SW480 (cell line): Measurements from ENCODE around the gene BEND2.
"Not testable (repeated sequence)": the region's sequence is repeated elsewhere in the genome, so short reads cannot be mapped to it uniquely, and the experiment has no call there.

Source experiments
- DNase-seq: peaks from one replicate; pipeline ENCODE4 v3.0.0-alpha.2; 2016; ENCODE audit warnings: low spot score

Gene BEND2

DNA sequence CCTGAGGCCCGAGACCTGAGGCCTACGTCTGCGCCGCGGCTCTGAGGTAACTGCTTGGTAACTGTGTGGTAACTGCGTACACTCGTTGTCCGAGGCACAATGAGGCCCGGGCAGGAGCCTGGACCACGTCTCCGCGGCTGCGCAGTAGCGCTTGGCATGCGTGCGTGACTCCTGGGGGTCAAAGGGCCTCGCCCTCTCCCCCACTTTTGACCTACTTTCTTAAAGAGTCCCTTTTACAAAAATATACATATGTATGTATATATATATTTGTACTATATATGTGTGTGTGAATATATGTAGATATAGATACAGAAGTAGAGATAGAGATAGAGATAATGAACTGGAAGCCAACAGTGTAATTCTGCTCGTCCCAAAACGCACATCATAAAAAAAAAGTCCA lies at the start of gene BEND2:
TSS of gene BEND2 (minus strand) at position 101 of the 400 bp plus-strand sequence. CDS start 136 bp downstream, outside the sequence.
- no peak for DNase-seq

DNA sequence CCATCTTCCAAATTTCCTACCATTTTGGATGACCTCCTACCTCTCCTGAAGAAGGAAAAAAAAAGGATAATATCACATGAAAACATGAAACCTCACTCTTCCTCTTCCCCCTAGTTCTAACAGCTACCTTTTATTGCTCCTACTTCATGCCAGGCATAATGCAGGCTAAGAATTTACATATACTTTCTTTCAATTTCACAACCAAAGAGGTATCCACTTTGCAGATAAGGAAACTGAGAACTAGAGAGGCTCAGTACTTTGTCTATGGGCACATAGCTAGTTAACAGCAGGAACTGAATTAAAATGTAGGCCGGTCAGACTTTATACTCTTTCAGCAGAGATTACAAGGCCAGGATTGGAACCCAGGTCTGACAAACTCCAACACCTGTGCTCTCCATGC lies 34.4 kb upstream of the BEND2 start:
- DNase-seq, result no peak

DNA sequence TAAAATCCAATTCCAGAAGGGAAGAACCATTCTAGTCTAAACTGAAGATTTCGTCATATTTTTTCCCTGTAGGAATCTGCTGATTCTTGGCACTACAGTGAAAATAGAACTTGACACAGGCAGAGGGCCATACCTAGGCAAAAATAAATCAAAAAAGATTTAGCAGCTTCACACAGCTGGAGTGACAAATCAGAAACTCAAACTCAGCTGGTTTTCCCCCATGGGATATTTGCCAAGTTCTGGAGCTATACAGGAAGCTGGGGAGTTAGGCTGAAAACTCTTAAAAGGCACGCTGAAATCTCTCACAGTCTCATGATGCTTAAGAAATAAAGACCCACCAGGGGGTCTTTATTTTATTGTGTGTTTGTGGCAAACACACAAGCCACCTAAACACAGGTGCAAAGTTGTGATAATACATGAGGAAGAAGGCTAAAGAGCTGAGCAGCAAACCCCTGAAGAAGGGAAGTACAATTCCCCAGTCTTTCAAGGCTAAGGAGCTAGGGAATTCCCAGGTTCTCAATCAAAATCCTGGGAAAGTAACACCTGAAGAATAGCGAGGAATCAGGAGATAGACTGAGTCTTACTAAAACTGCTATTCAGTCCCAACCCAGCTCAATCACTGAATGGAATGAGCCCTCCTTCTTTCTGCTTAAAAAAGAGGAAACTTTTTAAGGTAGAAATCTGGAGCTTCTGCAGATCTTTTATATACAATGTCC lies 32.1 kb upstream of the BEND2 start:
- no peak for DNase-seq

DNA sequence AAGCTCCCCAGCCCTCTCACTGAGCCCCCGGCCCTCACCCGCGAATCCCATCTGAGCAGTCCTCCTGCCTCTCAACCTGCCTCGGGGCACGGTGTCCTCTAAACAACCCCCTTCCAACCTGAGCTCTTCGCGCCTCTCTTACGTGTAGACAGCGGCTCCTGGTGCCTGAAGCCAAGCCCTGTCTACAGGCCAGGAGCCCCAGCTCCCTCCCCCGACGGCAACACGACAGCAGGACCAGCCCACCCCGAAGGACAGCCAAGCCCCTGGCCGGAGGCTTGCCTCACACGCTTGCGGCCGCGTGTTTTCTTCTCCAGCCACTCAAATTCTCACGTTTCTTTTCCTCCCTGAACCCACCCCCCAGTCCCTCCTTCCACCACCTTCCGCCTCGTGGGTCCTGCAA lies 9.0 kb upstream of the BEND2 start:
- not testable (repeated sequence) for DNase-seq

DNA sequence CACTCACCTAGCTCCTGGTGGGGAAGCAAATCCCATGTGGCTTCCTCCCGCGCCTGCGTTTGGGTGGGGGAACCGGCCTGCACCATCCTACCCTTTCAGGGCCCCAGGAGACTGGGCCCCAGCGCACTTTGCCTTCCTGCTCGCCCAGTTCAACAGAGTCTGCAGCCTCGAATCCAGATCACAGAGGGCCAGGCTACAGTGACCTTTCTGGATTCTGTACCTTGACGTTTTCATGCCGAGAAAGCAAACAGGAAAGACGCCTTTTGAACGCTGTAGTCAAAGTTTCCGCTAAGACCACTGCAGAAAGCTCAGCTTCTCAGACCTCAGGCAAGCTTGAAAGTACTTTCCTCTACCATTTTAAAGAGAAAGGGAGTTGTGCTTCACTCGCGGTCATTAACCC lies 7.4 kb upstream of the BEND2 start:
- DNase-seq, result no peak

DNA sequence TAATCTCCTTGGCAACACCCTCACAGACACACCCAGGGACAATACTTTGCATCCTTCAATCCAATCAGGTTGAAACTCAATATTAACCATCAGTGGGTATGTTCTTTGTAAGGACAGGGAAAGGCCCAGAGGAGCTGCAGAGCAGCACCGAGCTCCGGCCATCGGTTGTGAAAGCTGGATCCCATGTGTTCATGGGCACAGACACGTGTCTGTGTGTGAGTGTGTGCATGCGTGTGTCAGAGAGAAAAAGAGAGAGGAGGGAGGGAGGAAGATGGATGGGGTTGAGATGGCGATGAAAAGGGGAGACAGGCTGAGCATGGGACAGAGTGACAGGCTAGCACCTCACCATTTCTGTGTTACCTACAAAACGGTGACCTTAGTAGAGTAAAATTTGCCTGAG lies 6.8 kb upstream of the BEND2 start:
- DNase-seq, result no peak

DNA sequence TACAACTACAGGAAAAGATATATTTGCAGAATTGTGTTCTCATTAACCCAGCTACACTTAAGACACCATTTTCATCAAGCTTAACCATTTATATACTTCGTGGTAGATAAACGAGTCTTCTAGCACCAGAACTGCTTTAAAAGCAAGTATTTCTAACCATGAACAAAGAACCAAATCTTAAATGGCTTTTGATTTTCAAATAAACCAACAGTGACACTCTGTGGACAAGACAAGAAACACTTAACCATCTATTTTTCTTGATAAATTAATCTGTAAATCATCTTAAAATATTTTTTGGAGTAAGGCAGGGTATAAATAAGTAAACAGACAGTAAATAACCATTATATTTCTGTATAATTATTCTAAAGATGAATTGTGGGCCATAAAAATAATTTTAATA lies 10.2 kb downstream of the BEND2 start:
- DNase-seq, result peak; percentile 8

DNA sequence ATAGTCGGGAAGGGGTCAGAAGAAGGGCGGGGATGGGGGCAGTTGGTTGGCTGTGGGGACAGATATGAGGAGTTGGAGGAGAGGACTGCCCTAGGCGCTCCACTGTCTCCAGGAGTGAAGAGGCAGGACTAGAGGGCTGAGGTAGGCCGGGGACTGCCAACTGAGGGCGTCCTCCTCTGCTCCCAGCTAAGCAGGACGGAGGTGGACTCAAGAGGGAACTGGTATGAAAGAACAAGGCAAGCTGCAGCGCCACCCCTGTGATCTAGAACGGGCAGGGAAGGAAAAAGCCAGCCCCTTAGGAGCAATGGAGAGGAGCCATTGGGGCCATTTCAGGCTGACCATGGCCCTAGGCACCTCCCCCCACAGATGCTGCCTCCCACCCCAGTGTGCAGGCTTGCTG lies 14.0 kb downstream of the BEND2 start:
- no peak for DNase-seq

DNA sequence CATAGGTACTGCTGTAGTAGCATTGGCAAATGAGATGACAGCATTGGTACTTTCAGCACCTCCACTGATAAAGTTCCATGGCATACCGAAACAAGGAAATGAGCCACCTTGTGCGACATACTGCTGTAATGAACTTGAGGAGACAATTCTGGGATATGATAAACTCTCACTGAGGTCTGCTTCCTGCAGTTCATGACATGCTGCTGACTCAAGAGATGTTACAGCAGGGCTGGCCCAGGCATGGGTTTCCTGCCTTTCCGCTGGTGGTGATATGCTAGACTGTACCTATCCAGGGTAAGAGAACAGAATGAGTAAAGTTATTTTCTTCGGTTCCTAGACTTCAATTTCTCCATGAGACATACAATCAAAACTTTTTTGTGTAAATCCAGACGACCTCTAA lies 17.1 kb downstream of the BEND2 start:
- no peak for DNase-seq

DNA sequence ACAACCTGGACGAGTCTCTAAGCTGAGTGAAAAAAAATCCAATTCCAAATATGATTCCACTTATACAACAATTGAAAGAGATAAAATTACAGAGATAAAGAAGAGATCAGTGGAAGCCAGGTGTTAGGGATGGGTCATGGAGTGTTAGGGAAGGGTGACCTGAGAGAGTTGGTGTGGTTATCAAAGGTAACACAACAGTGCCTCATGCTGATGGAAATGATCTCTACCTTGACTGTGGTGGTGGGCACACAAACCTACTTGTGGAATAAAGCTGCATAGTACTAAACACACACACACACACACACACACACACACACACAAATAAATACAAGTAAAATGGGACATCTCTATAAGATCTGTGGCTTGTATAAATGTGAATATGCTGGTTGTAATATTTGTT lies 26.0 kb downstream of the BEND2 start:
- DNase-seq, result no peak

DNA sequence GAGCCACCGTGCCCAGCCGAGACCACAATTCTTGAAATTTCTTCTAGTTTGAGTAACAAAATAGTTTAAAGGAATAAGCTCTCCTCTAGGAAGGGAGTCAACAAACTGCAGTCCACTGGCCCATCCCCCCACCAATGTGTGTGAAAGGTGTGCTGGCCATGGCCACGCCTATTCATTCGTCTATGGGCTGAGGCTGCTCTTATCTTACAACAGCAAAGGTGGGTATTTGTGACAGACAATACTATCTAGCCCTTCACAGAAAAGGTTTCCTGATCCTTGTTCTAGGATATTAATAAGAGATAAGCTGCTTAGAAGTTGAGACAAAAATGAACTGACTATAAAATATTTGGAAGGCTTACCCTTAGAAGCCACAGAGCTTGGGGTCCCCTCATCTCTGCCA lies 41.2 kb downstream of the BEND2 start:
- DNase-seq, result no peak

DNA sequence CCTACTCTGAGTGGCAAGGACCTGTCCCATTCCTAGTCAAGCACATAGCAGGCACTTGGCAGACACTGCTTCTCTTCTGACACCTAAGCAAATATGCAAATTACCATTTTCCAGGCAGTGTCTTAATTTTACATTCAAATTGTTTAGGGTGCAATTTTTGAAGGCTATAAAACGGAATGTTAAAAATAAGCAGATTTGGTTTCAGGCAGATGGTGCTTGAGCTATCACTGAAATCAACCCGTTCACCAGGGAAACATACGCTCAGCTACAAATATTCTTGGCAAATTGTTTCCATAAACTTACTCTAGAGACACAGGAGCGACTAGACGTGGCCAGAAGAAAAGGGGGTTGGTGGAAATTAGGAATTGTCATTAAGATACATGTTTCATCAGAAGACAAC lies 45.7 kb downstream of the BEND2 start:
- no peak for DNase-seq

DNA sequence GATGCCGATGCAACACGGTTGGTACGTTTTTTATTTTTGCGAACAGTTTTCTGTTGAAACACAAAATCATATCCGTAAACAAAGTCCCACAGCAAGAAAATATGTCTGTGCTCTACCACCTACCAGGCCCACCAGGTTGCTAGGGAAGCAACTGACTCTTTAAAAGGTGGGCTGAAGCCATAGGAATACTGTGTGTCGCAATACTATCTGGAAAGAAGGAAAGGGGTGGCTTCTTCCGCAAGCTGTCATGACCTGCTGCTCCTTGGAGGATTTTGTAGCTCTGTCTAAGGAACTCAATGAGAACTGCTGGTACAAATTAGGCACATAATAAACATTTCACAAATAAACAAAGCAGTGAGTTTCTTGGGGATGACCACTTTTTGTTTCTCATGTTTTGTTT lies 46.5 kb downstream of the BEND2 start:
- no peak for DNase-seq

DNA sequence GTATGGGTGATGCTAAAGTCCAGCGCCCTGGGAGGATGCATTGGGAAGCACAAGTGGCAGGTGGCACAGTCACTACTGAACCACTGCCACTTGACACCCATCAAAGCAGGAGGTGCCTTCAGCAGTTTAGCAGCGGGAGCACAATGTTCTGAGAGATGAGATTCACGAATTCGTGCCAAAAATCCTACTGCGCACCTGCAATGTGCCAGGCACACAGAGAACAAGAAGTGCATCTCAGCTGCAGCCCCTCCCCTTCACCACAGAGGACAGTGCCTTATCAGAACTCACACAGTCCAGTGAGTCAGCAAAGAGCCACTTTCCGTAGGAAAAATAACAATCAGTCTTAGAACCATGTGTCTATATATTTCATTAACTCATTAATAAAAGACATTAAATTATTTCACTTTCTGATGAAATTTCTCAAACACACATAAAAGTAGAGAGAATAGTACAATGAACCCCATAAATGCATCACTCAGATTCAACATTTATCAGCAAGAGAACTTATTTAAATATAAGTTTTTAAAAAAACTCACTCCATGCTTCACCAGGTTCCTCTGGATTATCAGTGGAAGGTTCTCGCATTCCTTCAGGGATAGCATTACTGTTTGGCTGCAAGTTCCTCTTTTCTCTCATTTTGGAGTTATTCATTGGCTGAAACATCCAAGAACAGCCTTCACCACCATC lies 47.0 kb downstream of the BEND2 start:
- DNase-seq, result no peak

DNA sequence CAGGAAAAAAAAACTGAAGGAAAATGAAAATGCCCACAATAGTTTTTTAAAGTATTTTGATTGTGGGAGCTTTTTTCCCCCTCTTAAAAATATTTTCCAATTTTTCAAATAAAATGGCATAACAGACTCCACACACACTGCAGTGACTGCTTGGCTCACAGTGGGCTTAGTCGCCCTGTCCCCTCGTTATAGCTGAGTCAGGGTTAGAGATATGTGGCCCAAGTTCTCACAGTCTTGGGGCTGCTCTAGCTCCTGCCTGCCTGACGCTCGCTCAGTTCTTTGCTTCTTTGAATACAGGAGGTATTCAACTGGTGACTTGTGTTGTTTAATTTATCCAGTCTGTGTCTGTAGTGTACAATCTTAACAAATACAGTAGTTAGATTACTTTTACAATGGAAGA lies 47.7 kb downstream of the BEND2 start:
- DNase-seq, result no peak

DNA sequence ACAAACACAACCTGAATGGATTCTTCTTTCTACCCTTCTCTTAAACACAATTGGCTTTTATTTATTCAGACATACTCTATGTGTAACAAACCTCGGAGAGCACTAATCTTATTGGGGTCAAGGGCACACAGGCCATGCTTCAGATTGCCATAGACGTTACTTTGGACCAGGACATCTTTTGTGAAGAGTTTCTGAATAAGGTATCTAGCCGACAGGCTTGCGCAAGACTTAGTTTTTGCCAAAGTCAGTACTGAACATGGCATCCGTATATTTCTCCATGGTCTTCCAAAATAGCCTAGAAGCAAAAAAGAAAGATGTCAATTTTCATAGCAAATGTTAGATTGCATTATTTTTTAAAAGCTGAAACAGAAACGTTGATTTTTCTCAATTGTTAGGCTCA lies 49.8 kb downstream of the BEND2 start:
- no peak for DNase-seq

DNA sequence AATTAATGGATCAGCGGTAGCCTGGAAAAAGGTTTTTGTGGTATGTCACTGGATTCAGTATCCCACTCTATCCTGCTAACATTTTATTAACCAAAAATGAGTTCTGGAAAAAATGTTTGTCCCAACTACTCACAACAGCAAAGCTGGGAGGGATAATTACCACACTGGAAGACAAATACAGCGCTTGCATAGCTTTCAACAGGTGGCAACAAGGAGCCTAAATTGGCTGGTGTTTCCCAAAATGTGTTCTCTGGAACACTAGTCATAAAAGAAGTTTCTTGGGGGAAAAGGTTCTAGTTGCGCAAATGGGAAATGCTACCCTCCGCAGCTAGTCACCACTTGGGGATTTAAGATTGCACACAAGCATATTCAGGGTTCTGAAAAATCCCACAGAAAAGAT lies 54.6 kb downstream of the BEND2 start:
- no peak for DNase-seq

DNA sequence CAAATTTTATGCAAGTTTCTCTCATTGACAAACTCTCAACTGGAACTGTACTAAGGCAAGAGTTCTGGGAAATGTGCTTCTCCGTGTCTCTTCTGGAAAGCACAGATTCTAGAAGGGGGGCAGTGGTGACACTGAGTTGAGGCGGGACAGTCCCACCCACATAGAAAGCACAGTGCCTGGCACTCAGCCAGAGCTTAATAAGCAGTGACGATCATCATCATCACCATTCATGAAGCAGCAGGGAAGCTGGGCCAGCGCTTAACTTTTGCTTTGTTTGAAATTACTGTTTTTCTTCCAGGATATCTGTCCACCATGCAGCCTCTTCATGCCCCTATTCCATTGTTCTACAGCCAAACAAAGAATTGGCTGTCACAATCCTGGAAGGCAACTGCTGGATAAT lies 60.3 kb downstream of the BEND2 start:
- no peak for DNase-seq

DNA sequence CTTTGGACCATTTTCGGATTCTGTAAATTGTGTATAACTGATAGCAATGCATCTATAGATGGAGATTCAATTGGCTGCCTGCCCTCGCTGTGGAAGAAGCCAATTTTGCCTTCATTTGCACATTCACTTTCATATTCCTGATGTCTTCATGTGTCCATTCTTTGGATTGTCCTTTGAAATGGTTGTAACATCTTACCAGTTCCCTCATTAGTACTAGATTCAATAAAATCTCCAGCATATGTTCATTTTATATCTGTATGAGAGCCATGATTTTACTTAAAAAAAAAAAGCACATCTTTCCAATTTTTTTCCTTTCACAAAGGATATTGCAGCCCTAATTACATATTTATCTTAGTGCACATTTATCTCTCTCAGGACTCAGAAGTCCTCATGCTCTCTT lies 61.7 kb downstream of the BEND2 start:
- DNase-seq, result no peak

DNA sequence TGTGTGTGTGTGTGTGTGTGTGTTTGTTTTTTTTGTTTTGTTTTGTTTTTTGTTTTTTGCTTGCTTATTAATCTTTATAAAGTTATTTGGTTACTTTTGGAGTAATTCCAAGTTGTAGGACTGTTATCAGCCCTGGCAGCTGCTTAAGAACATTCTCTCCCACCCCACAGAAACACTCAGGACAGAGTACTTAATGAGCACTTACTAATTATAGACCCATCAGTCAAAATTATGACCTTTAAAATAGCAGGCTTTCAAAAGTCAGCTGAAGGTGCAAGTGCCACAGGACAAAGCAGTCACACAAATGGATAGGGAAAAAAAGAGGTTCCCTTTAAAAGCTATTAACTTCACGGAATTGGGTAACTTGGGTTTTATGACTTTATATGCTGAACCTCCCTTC lies 69.0 kb downstream of the BEND2 start:
- DNase-seq, result no peak

DNA sequence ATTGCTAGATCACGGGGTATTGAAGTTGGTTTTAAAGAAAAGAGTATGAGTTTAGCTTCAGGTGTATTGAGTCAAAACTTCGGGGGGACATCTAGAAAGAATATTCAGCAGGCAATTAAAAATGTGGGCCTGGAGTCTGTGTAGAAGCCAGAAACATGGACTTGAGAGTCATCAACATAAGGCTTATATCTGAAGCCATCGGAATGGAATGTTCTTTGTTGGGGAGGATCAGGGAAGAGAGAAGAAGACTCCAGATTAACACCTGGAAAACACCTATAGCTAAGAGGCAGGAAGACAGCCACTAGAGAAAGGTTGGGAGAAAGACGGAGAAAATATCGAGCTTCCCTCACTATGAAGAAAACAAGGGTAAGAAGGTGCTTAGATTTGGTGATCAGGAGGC lies 69.5 kb downstream of the BEND2 start:
- no peak for DNase-seq

DNA sequence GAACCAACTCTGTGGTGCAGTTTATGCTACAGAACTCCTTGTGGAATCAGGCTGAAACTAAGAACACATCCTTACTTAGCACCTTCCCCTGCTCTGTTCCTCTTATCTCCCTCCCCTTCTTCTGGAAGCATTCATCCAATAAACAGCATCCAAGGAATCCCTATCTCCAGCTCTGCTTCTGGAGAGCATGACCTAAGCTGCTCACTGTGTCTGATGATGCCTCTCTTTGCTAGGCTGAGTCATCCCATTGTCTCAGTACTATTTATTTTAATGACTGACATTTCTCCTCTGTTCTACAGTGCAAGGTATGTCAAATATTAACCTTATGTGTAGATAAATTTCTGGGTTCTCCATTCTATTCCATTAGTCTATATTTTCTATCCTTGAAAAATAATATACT lies 71.2 kb downstream of the BEND2 start:
- DNase-seq, result no peak

DNA sequence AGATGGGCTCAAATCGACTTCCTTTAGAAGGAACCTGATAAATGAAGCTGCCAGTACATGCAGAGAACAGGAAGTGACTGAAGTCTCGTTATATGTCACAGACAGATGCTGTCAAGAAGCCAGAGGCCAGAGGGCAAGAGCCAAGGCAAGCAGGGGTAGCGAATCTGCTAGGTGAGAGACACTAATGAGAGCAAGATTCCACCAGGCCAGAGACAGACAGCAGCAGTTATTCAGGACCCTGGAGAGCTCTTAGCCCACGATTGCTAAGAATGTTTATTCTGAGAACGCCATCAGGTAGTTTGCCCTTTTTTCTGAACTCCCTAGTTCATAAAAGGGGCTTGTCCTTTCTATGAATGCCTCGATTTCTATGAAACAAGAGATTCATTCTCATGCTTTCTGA lies 73.7 kb downstream of the BEND2 start:
- peak; percentile 6 for DNase-seq

DNA sequence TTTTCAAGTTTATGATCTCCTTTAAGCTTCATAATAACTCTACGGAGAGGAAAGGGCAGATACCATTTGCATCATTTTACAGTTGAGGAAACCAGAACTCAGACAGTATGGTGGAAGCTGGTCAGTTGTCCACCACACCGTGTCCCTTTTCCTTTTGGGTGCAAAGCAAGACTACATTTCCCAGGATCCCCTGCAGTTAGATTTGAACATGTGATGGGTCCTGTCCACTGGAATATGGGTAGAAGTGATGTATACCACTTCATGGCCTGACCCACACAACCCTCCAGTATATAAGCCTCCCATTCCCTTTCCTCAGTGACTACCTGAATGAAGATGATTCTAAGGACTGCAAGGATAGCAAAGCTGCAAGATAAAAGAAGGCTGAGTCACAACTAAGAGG lies 74.7 kb downstream of the BEND2 start:
- no peak for DNase-seq
